Measurements from ENCODE around the gene STX8. TPM values are rescaled to one million over a fixed set of nuclear protein-coding genes. Genes with fewer than 3 reads are reported as not detected.
A peak's percentile ranks its signal among the peaks of the same experiment; 100 is the strongest.

STX8 gene
- total RNA-seq, 2 experiments from 2014 or later = 75.2 to 75.8 TPM

- Mint-ChIP-seq H3K9me3 (no peaks in the 10 kb centered on the region), H3K4me1 (ENCODE audit: low read depth) (peaks cover 28% of the 10 kb centered on the region), H3K27me3 (no peaks in the 10 kb centered on the region), H3K27ac (no peak overlapping the region), H3K36me3 (no peaks in the 10 kb centered on the region), H3K4me3 (no peak overlapping the region)
- ChIA-PET POLR2A (no interaction called here), CTCF (interaction anchor here (0.6 to 3.8 kb wide), 19 partner anchors 12 to 294 kb away, joined by 3 to 18 read pairs (median 4); no protein-coding TSS in a partner anchor)
- DNase-seq = peak; percentile 66
- intact Hi-C loops (cut with micrococcal nuclease) = loop anchor here (2.0 to 10.0 kb wide), 5 partner anchors 65 to 297 kb away; no protein-coding TSS in a partner anchor
Measured at GRCh38 chr17:9291912-9292560, 283.6 kb downstream of the STX8 start.

- Mint-ChIP-seq H3K36me3 (no peaks in the 10 kb centered on the region), H3K27ac (peak overlapping the region; percentile 18), H3K4me1 (ENCODE audit: low read depth) (peaks cover 35% of the 10 kb centered on the region), H3K9me3 (no peaks in the 10 kb centered on the region), H3K27me3 (no peaks in the 10 kb centered on the region), H3K4me3 (no peak overlapping the region)
- peak; percentile 27 for DNase-seq
- POLR2A ChIA-PET = interaction anchor here (0.6 to 1.6 kb wide), 7 partner anchors 17 to 715 kb away, joined by 3 to 14 read pairs (median 3); no protein-coding TSS in a partner anchor
- intact Hi-C loops (cut with micrococcal nuclease) = loop anchor here (1.0 to 10.0 kb wide), 8 partner anchors 16 to 295 kb away; no protein-coding TSS in a partner anchor
- CTCF ChIA-PET = interaction anchor here (0.8 to 3.8 kb wide), 2 partner anchors 15 to 176 kb away, joined by 3 to 18 read pairs; no protein-coding TSS in a partner anchor
Measured at GRCh38 chr17:9290226-9290613, 285.4 kb downstream of the STX8 start.

DNA sequence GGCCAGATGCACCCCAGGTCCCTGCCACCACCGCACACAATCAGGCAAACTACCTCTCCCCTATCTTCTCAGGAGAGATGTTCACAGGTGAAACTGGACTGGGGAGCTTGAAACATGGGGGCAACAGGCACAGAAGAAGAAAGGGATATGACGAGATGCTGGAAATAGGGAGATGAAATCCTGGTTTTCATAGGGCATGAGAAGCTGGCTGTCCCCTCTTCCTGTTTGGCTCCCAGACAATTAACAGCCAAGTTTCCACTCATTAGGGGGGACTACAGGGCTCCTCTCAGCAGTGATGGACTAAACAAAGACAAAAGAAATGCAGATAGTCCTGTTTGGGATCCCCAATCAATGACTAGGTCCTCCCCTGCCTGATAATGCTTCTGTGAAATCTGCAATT is 288.3 kb downstream of the STX8 start:
- Mint-ChIP-seq H3K27me3 (no peaks in the 10 kb centered on the region), H3K27ac (no peak overlapping the region), H3K9me3 (no peaks in the 10 kb centered on the region), H3K36me3 (peaks cover 3% of the 10 kb centered on the region), H3K4me1 (ENCODE audit: low read depth) (peaks cover 35% of the 10 kb centered on the region), H3K4me3 (no peak overlapping the region)
- intact Hi-C loops (cut with micrococcal nuclease) = no loop called here
- CTCF ChIA-PET = no interaction called here
- DNase-seq = no peak
- POLR2A ChIA-PET = no interaction called here

DNA sequence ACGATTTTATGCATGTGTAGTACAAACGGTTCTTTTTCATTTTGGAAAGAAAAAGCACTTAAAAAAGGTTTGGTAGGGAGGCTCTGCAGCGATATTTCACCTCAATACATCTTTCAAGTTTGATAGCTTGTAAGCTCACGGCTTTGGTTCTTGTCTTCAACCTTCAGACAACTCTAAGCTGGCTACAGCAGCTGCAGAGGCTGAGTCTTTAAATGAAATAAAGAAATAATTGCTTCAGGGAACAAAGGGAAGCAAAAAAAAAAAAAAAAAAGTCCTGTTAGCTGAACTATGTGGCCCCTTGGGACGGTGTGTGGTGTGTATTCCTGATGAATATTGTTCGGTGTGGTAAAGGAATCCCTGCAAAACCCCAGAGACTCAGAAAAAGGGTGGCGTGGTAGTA is 289.2 kb downstream of the STX8 start:
- no peaks in the 10 kb centered on the region for H3K9me3 Mint-ChIP-seq
- CTCF ChIA-PET = no interaction called here
- DNase-seq = no peak
- no peak overlapping the region for H3K4me3 Mint-ChIP-seq
- H3K27me3 Mint-ChIP-seq = no peaks in the 10 kb centered on the region
- POLR2A ChIA-PET = no interaction called here
- intact Hi-C loops (cut with micrococcal nuclease) = no loop called here
- peaks cover 4% of the 10 kb centered on the region for H3K36me3 Mint-ChIP-seq
- no peak overlapping the region for H3K27ac Mint-ChIP-seq
- H3K4me1 Mint-ChIP-seq (ENCODE audit: low read depth) = peaks cover 29% of the 10 kb centered on the region

GRCh38 chr17:9285602-9286427 is 289.8 kb downstream of the STX8 start:
- peaks cover 4% of the 10 kb centered on the region for H3K36me3 Mint-ChIP-seq
- H3K9me3 Mint-ChIP-seq = no peaks in the 10 kb centered on the region
- ChIA-PET CTCF (no interaction called here), POLR2A (no interaction called here)
- no peak overlapping the region for H3K27ac Mint-ChIP-seq
- DNase-seq = no peak
- peaks cover 28% of the 10 kb centered on the region for H3K4me1 Mint-ChIP-seq (ENCODE audit: low read depth)
- H3K27me3 Mint-ChIP-seq = no peaks in the 10 kb centered on the region
- H3K4me3 Mint-ChIP-seq = no peak overlapping the region
- intact Hi-C loops (cut with micrococcal nuclease) = no loop called here

- H3K27me3 Mint-ChIP-seq = no peaks in the 10 kb centered on the region
- CTCF ChIA-PET = no interaction called here
- peaks cover 19% of the 10 kb centered on the region for H3K4me1 Mint-ChIP-seq (ENCODE audit: low read depth)
- H3K9me3 Mint-ChIP-seq = no peaks in the 10 kb centered on the region
- peaks cover 4% of the 10 kb centered on the region for H3K36me3 Mint-ChIP-seq
- POLR2A ChIA-PET = interaction anchor here (0.7 kb wide), 1 partner anchor 577 kb away, joined by 3 read pairs; no protein-coding TSS in a partner anchor
- intact Hi-C loops (cut with micrococcal nuclease) = no loop called here
- DNase-seq = no peak
- H3K4me3 Mint-ChIP-seq = no peak overlapping the region
- no peak overlapping the region for H3K27ac Mint-ChIP-seq
Measured at GRCh38 chr17:9284884-9285283, 290.7 kb downstream of the STX8 start.

GRCh38 chr17:9283909-9284308 is 291.7 kb downstream of the STX8 start:
- H3K36me3 Mint-ChIP-seq = peaks cover 4% of the 10 kb centered on the region
- DNase-seq = no peak
- ChIA-PET CTCF (no interaction called here), POLR2A (no interaction called here)
- peaks cover 10% of the 10 kb centered on the region for H3K4me1 Mint-ChIP-seq (ENCODE audit: low read depth)
- no peaks in the 10 kb centered on the region for H3K9me3 Mint-ChIP-seq
- intact Hi-C loops (cut with micrococcal nuclease) = no loop called here
- H3K27me3 Mint-ChIP-seq = no peaks in the 10 kb centered on the region
- H3K4me3 Mint-ChIP-seq = no peak overlapping the region
- H3K27ac Mint-ChIP-seq = no peak overlapping the region

DNA sequence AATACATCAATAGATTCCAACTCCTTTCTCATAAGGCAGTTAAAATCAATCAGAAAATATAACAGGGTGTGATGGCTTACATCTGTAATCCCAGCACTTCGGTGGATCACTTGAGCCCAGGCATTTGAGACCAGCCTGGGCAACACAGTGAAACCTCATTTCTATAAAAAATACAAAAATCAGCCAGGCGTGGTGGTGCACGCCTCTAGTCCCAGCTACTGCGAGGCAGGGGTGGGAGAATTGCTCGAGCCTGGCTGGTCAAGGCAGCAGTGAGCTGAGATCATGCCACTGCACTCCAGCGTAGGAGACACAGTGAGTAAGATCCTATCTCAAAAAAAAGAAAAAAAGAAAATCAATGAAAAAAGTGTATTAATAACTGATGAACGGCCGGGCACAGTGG is 295.7 kb downstream of the STX8 start:
- H3K27me3 Mint-ChIP-seq = no peaks in the 10 kb centered on the region
- intact Hi-C loops (cut with micrococcal nuclease) = no loop called here
- CTCF ChIA-PET = interaction anchor here (1.0 kb wide), 1 partner anchor 12 kb away, joined by 4 read pairs; no protein-coding TSS in a partner anchor
- H3K4me3 Mint-ChIP-seq = no peak overlapping the region
- no peak overlapping the region for H3K27ac Mint-ChIP-seq
- H3K36me3 Mint-ChIP-seq = peaks cover 4% of the 10 kb centered on the region
- no peak for DNase-seq
- no peaks in the 10 kb centered on the region for H3K9me3 Mint-ChIP-seq
- POLR2A ChIA-PET = interaction anchor here (1.4 kb wide), 1 partner anchor 9 kb away, joined by 4 read pairs; no protein-coding TSS in a partner anchor
- peaks cover 5% of the 10 kb centered on the region for H3K4me1 Mint-ChIP-seq (ENCODE audit: low read depth)

- Mint-ChIP-seq H3K36me3 (no peaks in the 10 kb centered on the region), H3K27me3 (no peaks in the 10 kb centered on the region), H3K4me1 (ENCODE audit: low read depth) (peaks cover 22% of the 10 kb centered on the region), H3K4me3 (no peak overlapping the region), H3K27ac (no peak overlapping the region), H3K9me3 (no peaks in the 10 kb centered on the region)
- intact Hi-C loops (cut with micrococcal nuclease) = loop anchor here (1.0 to 5.0 kb wide), 3 partner anchors 15 to 153 kb away; no protein-coding TSS in a partner anchor
- ChIA-PET CTCF (interaction anchor here (1.1 to 4.2 kb wide), 3 partner anchors 15 to 22 kb away, joined by 3 to 18 read pairs (median 5); no protein-coding TSS in a partner anchor), POLR2A (interaction anchor here (0.8 kb wide), 1 partner anchor 15 kb away, joined by 3 read pairs; no protein-coding TSS in a partner anchor)
- no peak for DNase-seq
Measured at GRCh38 chr17:9274973-9275372, 300.6 kb downstream of the STX8 start.

- peak; percentile 67 for DNase-seq
- ChIA-PET CTCF (interaction anchor here (0.9 to 4.2 kb wide), 4 partner anchors 16 to 248 kb away, joined by 3 to 18 read pairs (median 4); no protein-coding TSS in a partner anchor), POLR2A (interaction anchor here (0.6 to 1.9 kb wide), 4 partner anchors 16 to 899 kb away, joined by 3 to 14 read pairs (median 8); no protein-coding TSS in a partner anchor)
- Mint-ChIP-seq H3K4me1 (ENCODE audit: low read depth) (peaks cover 22% of the 10 kb centered on the region), H3K9me3 (no peaks in the 10 kb centered on the region), H3K36me3 (no peaks in the 10 kb centered on the region), H3K4me3 (no peak overlapping the region), H3K27ac (peak overlapping the region; percentile 76), H3K27me3 (no peaks in the 10 kb centered on the region)
- intact Hi-C loops (cut with micrococcal nuclease) = loop anchor here (1.0 to 5.0 kb wide), 4 partner anchors 17 to 151 kb away; no protein-coding TSS in a partner anchor
Measured at GRCh38 chr17:9273428-9274391, 301.9 kb downstream of the STX8 start.

All from activated CD4-positive, alpha-beta memory T cell treated with anti-CD3 and anti-CD28 coated beads for 36 hours (primary cell).